IMR-90 (cell line): ENCODE measurements around the gene IZUMO4.

Experiments
- CEBPB ChIP-seq: IDR thresholded peaks from 2 replicates; pipeline ENCODE4 v1.6.1; 2012; ENCODE audit warnings: low read depth, low read length, improper control_type of control experiment
- CTCF ChIP-seq: conservative IDR thresholded peaks from 2 replicates; pipeline ENCODE4 v1.5.1; 2012; ENCODE audit warnings: mild to moderate bottlenecking, low read depth, low read length, improper control_type of control experiment
- ELK1 ChIP-seq: fragments of 150-350 bp; IDR thresholded peaks from 2 replicates; pipeline ENCODE4 v1.6.1; 2016; ENCODE audit warnings: low read depth, mild to moderate bottlenecking, low read length, moderate library complexity, borderline replicate concordance
- FOS ChIP-seq: fragments of 150-350 bp; IDR thresholded peaks from 2 replicates; pipeline ENCODE4 v1.6.1; 2016; ENCODE audit warnings: low read depth, low read length
- MAFK ChIP-seq: IDR thresholded peaks from 2 replicates; pipeline ENCODE4 v1.6.1; 2012; ENCODE audit warnings: low read depth, low read length, improper control_type of control experiment
- MAZ ChIP-seq: IDR thresholded peaks from 2 replicates; pipeline ENCODE4 v1.6.1; 2012; ENCODE audit warnings: low read depth, mild to moderate bottlenecking, low read length, improper control_type of control experiment, moderate library complexity, borderline replicate concordance
- MXI1 ChIP-seq: IDR thresholded peaks from 2 replicates; pipeline ENCODE4 v1.6.1; 2012; ENCODE audit warnings: low read depth, mild to moderate bottlenecking, low read length, moderate library complexity, borderline replicate concordance
- POLR2A ChIP-seq: IDR thresholded peaks from 2 replicates; pipeline ENCODE4 v1.6.1; 2012; ENCODE audit warnings: mild to moderate bottlenecking, low read depth, low read length
- RAD21 ChIP-seq: IDR thresholded peaks from 2 replicates; pipeline ENCODE4 v1.6.1; 2012; ENCODE audit warnings: low read length, improper control_type of control experiment
- RCOR1 ChIP-seq: IDR thresholded peaks from 2 replicates; pipeline ENCODE4 v1.6.1; 2012; ENCODE audit warnings: mild to moderate bottlenecking, low read length, improper control_type of control experiment; ENCODE audit not compliant: insufficient replicate concordance
- RFX5 ChIP-seq: IDR thresholded peaks from 2 replicates; pipeline ENCODE4 v1.8.0; 2012; ENCODE audit warnings: low read depth, mild to moderate bottlenecking, low read length, moderate library complexity
- SMC3 ChIP-seq: fragments of 150-350 bp; IDR thresholded peaks from 2 replicates; pipeline ENCODE4 v1.6.1; 2016; ENCODE audit warnings: low read depth, mild to moderate bottlenecking, antibody characterized with exemption, low read length, moderate library complexity
- USF2 ChIP-seq: fragments of 150-350 bp; IDR thresholded peaks from 2 replicates; pipeline ENCODE4 v1.6.1; 2017; ENCODE audit warnings: mild to moderate bottlenecking, antibody characterized with exemption, low read length, low read depth

- TF ChIP-seq CTCF = no peak
- no peak for TF ChIP-seq POLR2A
- TF ChIP-seq RFX5 = no peak
- TF ChIP-seq MXI1 = no peak
- TF ChIP-seq MAFK = no peak
- no peak for TF ChIP-seq MAZ
- no peak for TF ChIP-seq RCOR1
- no peak for TF ChIP-seq SMC3
- TF ChIP-seq RAD21 = no peak
- TF ChIP-seq CEBPB = no peak
- TF ChIP-seq FOS = no peak
- no peak for TF ChIP-seq ELK1
- no peak for TF ChIP-seq USF2
Observed at GRCh38 chr19:2126879-2127518, 30.3 kb downstream of the IZUMO4 start.
